22Rv1 (cell line): ENCODE measurements around the gene TTLL9.

Experiments
- ZFX ChIP-seq: fragments of 450-650 bp; IDR thresholded peaks from 2 replicates; pipeline ENCODE4 v1.6.1; 2017; ENCODE audit warnings: antibody characterized with exemption, borderline replicate concordance
- TF ChIP-seq, protein P1 (sequence below): fragments of 450-650 bp; IDR thresholded peaks from 2 replicates; pipeline ENCODE4 v1.5.1; 2017; ENCODE audit warnings: mild to moderate bottlenecking

DNA sequence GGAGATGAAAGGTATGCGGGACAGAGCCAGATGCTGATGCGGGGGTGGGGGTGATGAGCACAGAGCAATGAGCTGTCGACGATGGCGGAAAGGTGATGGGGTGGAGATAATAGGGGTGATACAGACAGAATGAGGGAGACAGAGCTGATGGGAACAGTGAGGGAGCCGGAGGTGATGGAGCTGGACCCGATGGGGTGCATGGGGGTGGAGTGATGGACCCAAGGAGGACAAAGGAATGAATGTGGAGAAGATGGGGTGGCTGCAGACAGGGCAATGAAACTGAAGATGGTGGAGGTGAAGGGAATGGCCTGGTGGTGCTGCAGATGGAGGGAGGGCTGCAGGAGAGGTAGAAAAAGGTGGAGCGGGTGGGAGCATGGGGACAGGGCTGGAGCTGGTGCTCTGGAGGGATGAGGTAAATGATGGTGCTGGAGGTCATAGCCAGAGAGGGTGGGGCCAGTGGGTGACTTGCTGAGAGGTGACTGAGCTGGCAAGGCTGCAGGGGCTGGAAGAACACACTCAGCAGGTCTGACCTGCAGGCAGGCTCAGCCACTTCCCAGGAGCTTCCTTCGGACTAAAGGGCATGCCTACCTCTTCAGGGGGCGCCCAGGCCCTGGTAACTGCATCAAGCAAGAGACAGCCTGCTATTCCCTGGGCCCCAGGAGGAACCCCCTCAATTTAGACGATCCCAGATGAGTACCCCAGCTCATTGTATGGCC, 19.0 kb upstream of the TTLL9 start:
- TF ChIP-seq, protein P1, sequence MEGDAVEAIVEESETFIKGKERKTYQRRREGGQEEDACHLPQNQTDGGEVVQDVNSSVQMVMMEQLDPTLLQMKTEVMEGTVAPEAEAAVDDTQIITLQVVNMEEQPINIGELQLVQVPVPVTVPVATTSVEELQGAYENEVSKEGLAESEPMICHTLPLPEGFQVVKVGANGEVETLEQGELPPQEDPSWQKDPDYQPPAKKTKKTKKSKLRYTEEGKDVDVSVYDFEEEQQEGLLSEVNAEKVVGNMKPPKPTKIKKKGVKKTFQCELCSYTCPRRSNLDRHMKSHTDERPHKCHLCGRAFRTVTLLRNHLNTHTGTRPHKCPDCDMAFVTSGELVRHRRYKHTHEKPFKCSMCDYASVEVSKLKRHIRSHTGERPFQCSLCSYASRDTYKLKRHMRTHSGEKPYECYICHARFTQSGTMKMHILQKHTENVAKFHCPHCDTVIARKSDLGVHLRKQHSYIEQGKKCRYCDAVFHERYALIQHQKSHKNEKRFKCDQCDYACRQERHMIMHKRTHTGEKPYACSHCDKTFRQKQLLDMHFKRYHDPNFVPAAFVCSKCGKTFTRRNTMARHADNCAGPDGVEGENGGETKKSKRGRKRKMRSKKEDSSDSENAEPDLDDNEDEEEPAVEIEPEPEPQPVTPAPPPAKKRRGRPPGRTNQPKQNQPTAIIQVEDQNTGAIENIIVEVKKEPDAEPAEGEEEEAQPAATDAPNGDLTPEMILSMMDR, result no peak
- TF ChIP-seq ZFX, result no peak
